H9 (cell line): ENCODE measurements around the gene ZNF775. TPM values are rescaled to one million over a fixed set of nuclear protein-coding genes. Genes with fewer than 3 reads are reported as not detected.

ENCODE experiments used
- DNase-seq: peaks from one replicate; pipeline ENCODE4 v3.0.0-alpha.2; 2017
- H2AFZ ChIP-seq: one replicate; pipeline ENCODE4 v1.6.1; 2013; ENCODE audit warnings: mild to moderate bottlenecking, low read length, control low read depth, moderate library complexity
- H2AK5ac ChIP-seq: 2 replicates; pipeline ENCODE4 v1.6.1; 2013; ENCODE audit warnings: low read length, control low read depth, mixed read lengths; ENCODE audit not compliant: insufficient read length
- H2BK120ac ChIP-seq: one replicate; pipeline ENCODE4 v1.6.1; 2013; ENCODE audit warnings: low read depth, mild to moderate bottlenecking, low read length, control low read depth, inconsistent platforms; ENCODE audit not compliant: poor library complexity, severe bottlenecking
- H2BK12ac ChIP-seq: 2 replicates; pipeline ENCODE4 v1.6.1; 2013; ENCODE audit warnings: low read length, control low read depth, mixed read lengths, low read depth; ENCODE audit not compliant: insufficient read length
- H2BK15ac ChIP-seq: 2 replicates; pipeline ENCODE4 v1.6.1; 2013; ENCODE audit warnings: low read depth, low read length, control low read depth
- H2BK20ac ChIP-seq: one replicate; pipeline ENCODE4 v1.6.1; 2013; ENCODE audit warnings: low read depth, mild to moderate bottlenecking, low read length, control low read depth, inconsistent platforms; ENCODE audit not compliant: poor library complexity, severe bottlenecking
- H2BK5ac ChIP-seq: 2 replicates; pipeline ENCODE4 v1.6.1; 2013; ENCODE audit warnings: low read length, control low read depth, mixed read lengths; ENCODE audit not compliant: insufficient read length
- H3K14ac ChIP-seq: 2 replicates; pipeline ENCODE4 v1.6.1; 2013; ENCODE audit warnings: low read length, control low read depth; ENCODE audit not compliant: insufficient read depth
- H3K18ac ChIP-seq: 2 replicates; pipeline ENCODE4 v1.6.1; 2013; ENCODE audit warnings: low read depth, mild to moderate bottlenecking, mixed read lengths, low read length, control low read depth; ENCODE audit not compliant: insufficient read length
- H3K23ac ChIP-seq: 2 replicates; pipeline ENCODE4 v1.6.1; 2013; ENCODE audit warnings: low read length, control low read depth, mixed read lengths, low read depth; ENCODE audit not compliant: insufficient read length
- H3K23me2 ChIP-seq: 2 replicates; pipeline ENCODE4 v1.6.1; 2013; ENCODE audit warnings: low read depth, mild to moderate bottlenecking, mixed read lengths, low read length, control low read depth; ENCODE audit not compliant: insufficient read length, poor library complexity, severe bottlenecking
- H3K27ac ChIP-seq: 2 replicates; pipeline ENCODE4 v1.5.1; 2013; ENCODE audit warnings: low read length, control low read depth, mixed read lengths, low read depth; ENCODE audit not compliant: insufficient read length
- H3K27me3 ChIP-seq: 2 replicates; pipeline ENCODE4 v1.6.1; 2013; ENCODE audit warnings: low read length, control low read depth, inconsistent platforms; ENCODE audit not compliant: insufficient read depth
- H3K4ac ChIP-seq: 2 replicates; pipeline ENCODE4 v1.6.1; 2013; ENCODE audit warnings: low read depth, mild to moderate bottlenecking, control low read depth, inconsistent platforms, low read length, moderate library complexity
- H3K4me1 ChIP-seq: 2 replicates; pipeline ENCODE4 v1.6.1; 2013; ENCODE audit warnings: low read length, control low read depth, inconsistent platforms; ENCODE audit not compliant: insufficient read depth
- H3K4me2 ChIP-seq: 2 replicates; pipeline ENCODE4 v1.6.1; 2013; ENCODE audit warnings: low read length, control low read depth, mixed read lengths; ENCODE audit not compliant: insufficient read length, insufficient read depth
- H3K56ac ChIP-seq: 2 replicates; pipeline ENCODE4 v1.6.1; 2013; ENCODE audit warnings: low read depth, mild to moderate bottlenecking, mixed read lengths, low read length, control low read depth; ENCODE audit not compliant: insufficient read length
- H3K79me1 ChIP-seq: 2 replicates; pipeline ENCODE4 v1.6.1; 2013; ENCODE audit warnings: low read depth, mild to moderate bottlenecking, moderate library complexity, low read length, control low read depth, inconsistent platforms; ENCODE audit not compliant: insufficient read depth, poor library complexity, severe bottlenecking
- H3K79me2 ChIP-seq: 2 replicates; pipeline ENCODE4 v1.6.1; 2013; ENCODE audit warnings: low read length, control low read depth, inconsistent platforms; ENCODE audit not compliant: insufficient read depth
- H3K9ac ChIP-seq: 2 replicates; pipeline ENCODE4 v1.6.1; 2013; ENCODE audit warnings: low read length, control low read depth, mixed read lengths; ENCODE audit not compliant: insufficient read length; ENCODE audit errors: extremely low read depth
- H3K9me3 ChIP-seq: one replicate; pipeline ENCODE4 v1.6.1; 2013; ENCODE audit warnings: low read depth, low read length, inconsistent platforms; ENCODE audit not compliant: control insufficient read depth
- H3T11ph ChIP-seq: one replicate; pipeline ENCODE4 v1.6.1; 2013; ENCODE audit warnings: mild to moderate bottlenecking, low read length, control low read depth, inconsistent platforms
- H4K20me1 ChIP-seq: one replicate; pipeline ENCODE4 v1.6.1; 2013; ENCODE audit not compliant: control insufficient read depth, insufficient read length, insufficient read depth
- H4K5ac ChIP-seq: 2 replicates; pipeline ENCODE4 v1.6.1; 2013; ENCODE audit warnings: low read depth, mild to moderate bottlenecking, mixed read lengths, low read length, control low read depth; ENCODE audit not compliant: insufficient read length
- H4K8ac ChIP-seq: replicated peaks from 2 replicates; pipeline ENCODE4 v1.6.1; 2013; ENCODE audit warnings: low read length, control low read depth, mixed read lengths, low read depth; ENCODE audit not compliant: insufficient read length
- H4K91ac ChIP-seq: 2 replicates; pipeline ENCODE4 v1.6.1; 2013; ENCODE audit warnings: low read depth, mild to moderate bottlenecking, moderate library complexity, mixed read lengths, low read length, control low read depth; ENCODE audit not compliant: insufficient read length
- H3K27ac Mint-ChIP-seq, 3 experiments: 2 replicates in 2 of 3; 3 replicates in 1 of 3; pipeline ENCODE4 v1.8.0; 2020 to 2021; ENCODE audit warnings: mixed read lengths in 3 of 3, mild to moderate bottlenecking in 1 of 3, moderate library complexity in 1 of 3
- H3K27me3 Mint-ChIP-seq: 2 replicates; pipeline ENCODE4 v1.8.0; 2021; ENCODE audit warnings: low read depth, mild to moderate bottlenecking, moderate library complexity, mixed read lengths
- H3K36me3 Mint-ChIP-seq, 3 experiments: 2 replicates in 2 of 3; 3 replicates in 1 of 3; pipeline ENCODE4 v1.8.0; 2020 to 2021; ENCODE audit warnings: low read depth in 3 of 3, mixed read lengths in 3 of 3; ENCODE audit not compliant: insufficient read depth in 1 of 3
- H3K4me1 Mint-ChIP-seq, 2 experiments: 2 replicates each; pipeline ENCODE4 v1.8.0; 2020; ENCODE audit warnings: mixed read lengths in 2 of 2
- H3K4me3 Mint-ChIP-seq, 2 experiments: 2 replicates in 1 of 2; 3 replicates in 1 of 2; pipeline ENCODE4 v1.8.0; 2020 to 2021; ENCODE audit warnings: mild to moderate bottlenecking in 2 of 2, mixed read lengths in 2 of 2, moderate library complexity in 1 of 2
- H3K9me3 Mint-ChIP-seq, 2 experiments: 2 replicates in 1 of 2; 3 replicates in 1 of 2; pipeline ENCODE4 v1.8.0; 2020; ENCODE audit warnings: mild to moderate bottlenecking in 2 of 2, mixed read lengths in 2 of 2, moderate library complexity in 1 of 2
- CTCF ChIP-seq: fragments of 200-600 bp; sonication (generic); conservative IDR thresholded peaks from 3 replicates; pipeline ENCODE4 v1.8.0; 2021; ENCODE audit warnings: antibody characterized with exemption, mild to moderate bottlenecking
- WGBS: extraction: QIAGEN DNeasy Blood & Tissue Kit; methylation state at CpG from one replicate; pipeline ENCODE4 v1.1.7; 2013; ENCODE audit warnings: missing lambda C conversion rate, low lambda C conversion rate, mixed read lengths; ENCODE audit not compliant: insufficient read length; ENCODE audit errors: extremely low coverage; 5-methylcytosine and 5-hydroxymethylcytosine counted together
- total RNA-seq: library from RNA; stranded (reverse); gene quantifications from 2 replicates; pipeline ENCODE4 v1.2.1, GENCODE V29; 2021

ZNF775 gene
- total RNA-seq, 1 experiment from 2014 or later, result 10.5 TPM

GRCh38 chr7:150342121-150342408 lies 37.1 kb upstream of the ZNF775 start:
- no peak overlapping the region for H4K5ac ChIP-seq
- H4K8ac ChIP-seq, result no peak overlapping the region
- Mint-ChIP-seq H3K36me3 (peaks cover 15 to 30% (median 26%) of the 10 kb centered on the region in 3 experiments), H3K9me3 (peaks cover 13 to 18% of the 10 kb centered on the region in 2 experiments), H3K27ac (peak overlapping the region in 1 of 3 experiments; percentile 63; a peak in 1 of 7 replicates), H3K4me1 (peaks cover 42 to 48% of the 10 kb centered on the region in 2 experiments), H3K4me3 (peak overlapping the region; percentile 54 to 96), H3K27me3 (peaks cover 80% of the 10 kb centered on the region)
- no peak overlapping the region for H2BK20ac ChIP-seq
- no peak overlapping the region for H3K9ac ChIP-seq
- no CpG with 5 or more reads among the region's 9 CpGs for WGBS
- H3T11ph ChIP-seq, result no peak overlapping the region
- no peak for TF ChIP-seq CTCF
- H2AK5ac ChIP-seq, result no peak overlapping the region
- H3K79me1 ChIP-seq, result no peaks in the 10 kb centered on the region
- DNase-seq, result no peak
- no peak overlapping the region for H4K91ac ChIP-seq
- H3K4me2 ChIP-seq, result peak overlapping the region; percentile 76
- no peak overlapping the region for H3K23ac ChIP-seq
- no peak overlapping the region for H2BK15ac ChIP-seq
- no peaks in the 10 kb centered on the region for H3K4me1 ChIP-seq
- no peak overlapping the region for H2BK120ac ChIP-seq
- H4K20me1 ChIP-seq, result no peaks in the 10 kb centered on the region
- H3K23me2 ChIP-seq, result peaks cover 16% of the 10 kb centered on the region
- H3K79me2 ChIP-seq, result no peaks in the 10 kb centered on the region
- H2BK12ac ChIP-seq, result no peak overlapping the region
- H3K56ac ChIP-seq, result no peak overlapping the region
- peaks cover 16% of the 10 kb centered on the region for H3K27me3 ChIP-seq
- H2AFZ ChIP-seq, result no peak overlapping the region
- no peak overlapping the region for H3K14ac ChIP-seq
- H3K4ac ChIP-seq, result no peak overlapping the region
- peaks cover 7% of the 10 kb centered on the region for H3K9me3 ChIP-seq
- no peak overlapping the region for H3K27ac ChIP-seq
- H3K18ac ChIP-seq, result no peak overlapping the region
- H2BK5ac ChIP-seq, result no peak overlapping the region
